Left renal cortex interstitium (tissue), 4 donors: Measurements from ENCODE around the gene ZBP1. TPM values are rescaled to one million over a fixed set of nuclear protein-coding genes. Genes with fewer than 3 reads are reported as not detected.

Experiments used
- DNase-seq, 4 donors: peaks; one replicate each; pipeline ENCODE4 v3.0.0-alpha.2; 2013; ENCODE audit warnings: low read depth in 4 of 4, low spot score in 2 of 4, missing footprints in 1 of 4
- polyA plus RNA-seq, 4 donors: library from polyadenylated mRNA; unstranded; fragments of 120-200 nt; gene quantifications; one replicate each; pipeline ENCODE4 v1.2.1, GENCODE V29; 2013; ENCODE audit not compliant: insufficient read length in 4 of 4

ZBP1 gene, protein sequence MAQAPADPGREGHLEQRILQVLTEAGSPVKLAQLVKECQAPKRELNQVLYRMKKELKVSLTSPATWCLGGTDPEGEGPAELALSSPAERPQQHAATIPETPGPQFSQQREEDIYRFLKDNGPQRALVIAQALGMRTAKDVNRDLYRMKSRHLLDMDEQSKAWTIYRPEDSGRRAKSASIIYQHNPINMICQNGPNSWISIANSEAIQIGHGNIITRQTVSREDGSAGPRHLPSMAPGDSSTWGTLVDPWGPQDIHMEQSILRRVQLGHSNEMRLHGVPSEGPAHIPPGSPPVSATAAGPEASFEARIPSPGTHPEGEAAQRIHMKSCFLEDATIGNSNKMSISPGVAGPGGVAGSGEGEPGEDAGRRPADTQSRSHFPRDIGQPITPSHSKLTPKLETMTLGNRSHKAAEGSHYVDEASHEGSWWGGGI
- under 1 TPM in 2 of 4 donors, not detected in 2; 0.05 to 0.22 TPM for polyA plus RNA-seq

DNA sequence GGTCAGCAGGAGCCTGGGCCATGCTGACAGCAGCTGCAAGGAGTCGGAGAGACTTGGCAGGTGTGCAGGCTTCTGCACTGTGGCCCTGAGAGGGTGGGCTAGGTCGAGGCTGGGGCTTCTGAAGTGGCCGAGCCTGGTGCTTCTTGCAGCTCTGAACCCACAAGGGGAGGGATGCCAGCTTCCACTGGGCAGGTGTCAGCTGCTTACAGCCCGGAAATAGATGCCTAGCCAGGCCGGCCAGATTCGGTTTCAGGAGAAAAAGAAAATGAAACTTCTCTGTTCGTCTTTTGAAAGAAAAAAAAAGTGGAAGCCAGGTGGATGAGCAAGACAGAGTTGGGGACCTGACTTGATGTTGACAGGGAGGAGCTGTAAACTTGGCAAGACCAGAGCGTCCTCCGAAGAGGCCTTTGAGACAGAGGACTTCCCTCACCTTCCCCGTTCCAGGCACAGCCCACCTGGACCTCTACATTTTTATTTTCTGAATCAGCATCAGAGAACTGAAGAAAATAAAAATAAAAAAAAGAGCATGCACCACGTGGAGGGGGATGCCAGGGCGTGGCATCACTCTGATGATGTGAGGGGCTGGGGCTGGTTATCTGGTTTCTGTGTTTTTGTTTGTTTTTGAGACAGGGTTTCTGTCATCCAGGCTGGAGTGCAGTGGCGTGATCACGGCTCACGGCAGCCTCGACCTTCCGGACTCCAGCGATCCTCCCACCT is at the start of gene ZBP1:
ZBP1 (minus strand) TSS at position 153 of the 717 bp plus-strand sequence; CDS start at position 22, 131 bp downstream.
- DNase-seq = no peak

DNA sequence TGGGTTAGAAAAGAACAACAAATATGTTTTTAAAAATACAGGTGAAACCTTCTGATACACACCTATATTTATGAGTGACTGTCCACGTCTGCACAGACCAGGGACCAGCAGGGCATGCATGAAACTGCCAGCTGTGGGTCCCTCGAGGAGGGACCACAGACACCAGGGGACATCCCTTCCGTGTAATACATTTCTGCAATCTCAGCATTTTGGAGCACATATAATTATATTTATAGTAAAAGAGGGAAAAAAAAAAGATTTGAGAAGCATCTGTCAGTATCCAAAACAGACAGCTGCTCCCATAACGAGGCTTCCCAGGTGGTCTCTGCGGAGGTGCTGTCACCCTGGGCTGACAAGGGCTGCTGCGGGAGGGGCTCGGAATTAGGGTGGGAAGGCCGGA is 49.4 kb upstream of the ZBP1 start:
- DNase-seq = no peak

DNA sequence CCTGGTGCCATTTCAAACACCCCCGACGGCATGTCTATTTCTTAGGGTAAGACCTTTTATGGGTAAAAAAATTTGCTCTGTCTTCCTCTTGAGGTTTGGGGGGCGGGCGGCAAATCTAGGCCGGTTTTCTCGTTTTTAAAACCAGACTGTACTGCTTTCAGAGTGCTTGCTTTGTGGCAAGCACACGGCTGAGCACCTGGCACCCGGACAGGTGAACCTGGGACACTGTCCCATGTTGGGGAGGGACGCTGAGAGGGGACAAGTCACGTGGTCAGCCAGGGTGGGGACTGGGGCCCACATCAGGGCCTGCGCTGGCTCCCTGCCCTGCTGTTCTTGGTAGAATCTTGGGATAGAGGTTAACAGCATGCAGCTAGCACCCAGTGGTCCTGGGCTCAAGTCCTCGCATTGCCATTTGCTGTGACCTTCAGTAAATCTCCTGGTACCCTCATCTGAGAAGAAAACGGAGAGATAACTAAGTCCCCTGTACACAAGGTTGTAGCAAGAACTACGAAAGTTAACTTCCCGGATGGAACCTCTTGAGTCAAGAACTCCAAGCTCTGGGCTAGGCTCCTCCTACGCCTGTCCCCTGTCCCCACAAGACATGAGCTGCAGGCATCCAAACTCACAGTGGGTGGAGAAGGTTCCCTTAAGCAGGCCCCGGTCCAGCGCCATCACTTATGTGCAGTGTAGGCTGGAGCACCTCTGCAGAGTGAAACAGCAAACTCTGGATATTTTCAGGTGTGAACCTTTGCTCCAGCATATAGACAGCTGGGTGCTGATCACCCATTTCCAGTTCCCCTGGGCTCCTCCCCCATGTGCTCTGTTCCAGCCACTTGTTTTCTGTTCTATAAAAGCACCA is 47.9 kb upstream of the ZBP1 start:
- no peak for DNase-seq

DNA sequence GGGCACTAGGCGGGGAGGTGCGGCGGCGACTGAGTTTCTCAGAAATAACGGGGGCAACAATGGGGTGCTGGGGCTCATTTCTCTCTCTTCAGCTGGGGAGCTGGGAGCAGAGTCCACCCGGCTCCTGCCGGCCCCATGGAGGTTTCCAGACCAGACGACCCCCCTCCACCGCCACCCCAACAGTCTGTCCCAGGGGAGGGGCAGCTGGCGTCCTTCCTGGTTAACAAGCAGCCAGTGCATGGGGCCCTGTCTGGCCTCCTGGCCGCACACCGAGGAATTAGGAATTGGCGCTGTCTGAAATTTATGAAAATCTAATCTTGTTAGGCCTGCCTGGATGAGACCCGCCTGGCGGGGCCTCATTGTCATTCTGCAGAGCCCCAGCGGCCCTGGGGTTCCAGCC is 47.2 kb upstream of the ZBP1 start:
- no peak for DNase-seq

DNA sequence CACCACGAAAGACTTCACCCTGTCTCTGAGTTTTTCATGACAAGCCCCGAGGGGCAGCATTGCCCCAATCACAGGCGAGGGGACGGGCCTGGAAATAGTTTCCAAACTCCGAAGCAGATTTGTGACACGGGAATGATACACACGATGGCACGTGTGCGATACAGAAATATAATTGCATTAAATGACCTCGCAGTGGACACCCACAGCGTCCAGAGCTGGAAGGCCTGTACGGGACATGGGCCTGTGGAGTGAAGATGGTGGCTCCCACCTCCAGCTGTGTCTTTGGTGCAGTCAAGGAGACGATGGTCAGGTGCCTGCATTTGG is 46.6 kb upstream of the ZBP1 start:
- DNase-seq = no peak

DNA sequence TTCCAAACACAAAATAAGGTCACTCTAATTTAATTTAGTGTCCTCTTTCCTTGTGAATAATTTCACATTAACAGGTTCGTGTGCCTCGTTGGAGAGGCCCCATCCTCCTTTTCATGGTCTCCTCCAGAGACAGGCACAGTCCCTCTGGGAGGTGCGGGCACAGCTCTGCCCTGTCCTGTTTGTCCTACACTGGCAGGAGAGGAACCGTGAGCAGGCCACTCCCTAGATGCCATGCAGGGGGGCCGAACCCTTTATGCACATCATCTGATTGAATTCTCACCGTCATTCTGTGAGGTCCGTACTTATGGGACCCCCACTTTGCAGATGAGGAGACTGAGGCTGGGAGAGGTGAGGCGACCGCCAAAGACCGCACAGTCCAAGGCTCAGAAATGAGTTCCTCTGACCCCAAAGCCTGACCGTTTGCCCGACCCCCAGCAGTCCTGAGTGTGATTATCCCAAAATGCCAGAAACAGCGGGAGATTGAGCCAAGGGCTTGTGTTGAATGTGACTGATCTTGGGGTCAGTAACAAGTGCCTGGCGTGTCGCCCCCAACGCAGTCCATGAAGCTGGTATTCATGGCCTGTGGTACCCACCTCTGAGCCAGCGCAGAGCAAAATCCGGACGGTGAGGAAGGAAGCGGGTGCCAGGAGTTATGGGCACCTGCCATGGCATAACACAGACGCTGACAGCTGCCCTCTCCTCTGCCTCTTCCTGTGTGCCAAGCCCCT is 46.0 kb upstream of the ZBP1 start:
- DNase-seq = no peak

DNA sequence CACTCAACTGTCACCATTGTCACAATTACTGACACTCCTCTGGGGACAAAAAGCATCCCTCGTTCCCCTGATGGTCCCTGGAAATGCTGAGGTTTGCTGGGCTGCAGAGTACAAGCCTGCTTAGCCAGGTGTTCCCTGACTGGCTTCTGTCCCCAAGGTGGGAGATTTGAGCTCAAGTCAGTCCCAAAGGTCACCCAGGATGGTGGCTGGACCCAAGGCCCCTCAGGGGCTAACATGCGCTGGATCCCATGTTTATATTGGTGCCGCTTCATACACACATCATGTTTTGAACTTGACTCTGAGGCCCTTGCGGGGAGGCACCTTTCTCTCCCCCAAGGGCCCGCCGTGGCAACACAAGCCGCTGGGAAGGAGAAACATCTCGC is 45.4 kb upstream of the ZBP1 start:
- no peak for DNase-seq

DNA sequence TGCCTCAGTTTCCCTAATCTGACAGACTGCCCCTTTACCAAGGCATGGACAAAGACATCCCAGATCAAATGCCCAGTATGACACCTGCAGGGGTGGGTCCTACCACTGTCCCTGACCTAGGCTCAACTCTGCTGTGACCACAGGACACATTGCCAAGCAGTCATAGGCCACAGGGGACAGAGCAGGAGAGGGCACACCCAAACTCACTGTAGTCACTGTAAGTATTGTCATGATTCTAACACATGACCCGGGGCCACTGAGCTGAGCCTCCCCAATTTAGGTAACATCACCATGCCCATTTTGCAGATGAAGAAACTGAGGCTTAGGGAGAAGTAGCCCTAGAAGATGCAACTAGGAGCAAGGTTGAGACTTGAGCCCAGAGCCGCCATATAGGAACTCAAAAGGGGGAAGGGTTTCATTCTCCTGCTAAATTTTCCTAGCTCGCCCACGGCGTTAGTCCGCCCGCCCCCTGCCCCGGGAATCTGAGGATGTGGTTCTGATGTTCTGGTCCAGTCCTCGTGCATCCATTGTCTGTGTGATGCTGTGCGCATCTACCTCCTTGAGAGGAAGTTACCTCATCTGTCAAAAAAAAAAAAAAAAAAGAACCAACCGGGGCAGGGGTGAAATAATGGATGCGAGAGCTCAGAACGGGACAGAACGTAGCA is 44.8 kb upstream of the ZBP1 start:
- no peak for DNase-seq

DNA sequence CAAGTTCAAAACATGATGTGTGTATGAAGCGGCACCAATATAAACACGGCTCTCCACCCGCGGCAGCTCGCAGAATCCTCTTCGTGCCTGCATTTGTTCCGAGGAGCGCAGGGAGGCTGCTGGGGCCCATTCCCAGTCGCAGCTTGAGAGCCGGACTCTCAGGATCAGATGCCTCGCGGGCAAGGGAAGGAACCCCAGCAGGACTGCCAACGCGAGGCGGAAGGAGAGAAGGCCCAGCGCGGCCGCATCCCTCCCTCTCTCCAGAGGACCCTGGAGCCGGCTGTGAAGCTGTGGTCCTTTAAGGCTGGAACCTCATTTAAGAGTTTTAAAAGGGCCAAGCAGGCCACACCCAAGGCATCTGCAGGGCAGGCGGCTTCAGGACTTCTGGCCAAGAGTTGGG is 44.2 kb upstream of the ZBP1 start:
- DNase-seq = no peak

DNA sequence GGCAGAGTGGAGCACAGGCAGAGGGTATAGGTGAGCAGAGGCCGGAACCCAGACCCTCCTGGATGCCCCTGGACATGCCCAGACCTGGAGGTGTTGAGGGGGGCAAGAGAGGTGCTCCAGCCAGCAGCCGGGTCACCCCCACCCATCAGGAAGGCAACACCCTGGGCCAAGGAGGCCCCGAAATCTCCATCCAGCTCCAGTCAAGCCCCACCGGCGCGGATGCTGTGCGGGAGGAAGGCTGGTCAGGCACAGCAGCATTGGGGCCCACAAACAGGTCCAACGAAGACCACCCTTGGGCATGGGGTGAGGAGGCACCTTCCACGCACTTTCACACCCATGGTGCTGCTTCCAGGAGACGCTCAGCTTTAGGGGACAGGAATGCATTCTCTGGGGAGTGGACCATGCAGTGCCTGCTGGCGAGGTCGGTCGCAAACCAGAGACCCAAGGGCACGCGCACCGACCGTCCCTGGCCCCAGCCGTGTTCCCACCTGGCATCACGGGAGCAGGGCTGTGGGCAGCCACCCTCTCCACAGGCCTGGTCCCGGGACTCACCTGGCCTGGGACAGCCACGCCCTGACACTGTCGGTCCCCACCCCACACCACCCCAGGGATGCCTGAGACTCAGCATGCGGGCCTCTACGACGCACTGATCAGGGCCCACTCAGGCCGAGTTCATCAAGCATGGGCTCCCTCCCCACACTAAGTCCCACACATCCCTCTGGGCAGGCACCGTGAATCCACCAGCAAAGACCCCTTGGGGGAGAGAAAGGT is 43.6 kb upstream of the ZBP1 start:
- DNase-seq = no peak

DNA sequence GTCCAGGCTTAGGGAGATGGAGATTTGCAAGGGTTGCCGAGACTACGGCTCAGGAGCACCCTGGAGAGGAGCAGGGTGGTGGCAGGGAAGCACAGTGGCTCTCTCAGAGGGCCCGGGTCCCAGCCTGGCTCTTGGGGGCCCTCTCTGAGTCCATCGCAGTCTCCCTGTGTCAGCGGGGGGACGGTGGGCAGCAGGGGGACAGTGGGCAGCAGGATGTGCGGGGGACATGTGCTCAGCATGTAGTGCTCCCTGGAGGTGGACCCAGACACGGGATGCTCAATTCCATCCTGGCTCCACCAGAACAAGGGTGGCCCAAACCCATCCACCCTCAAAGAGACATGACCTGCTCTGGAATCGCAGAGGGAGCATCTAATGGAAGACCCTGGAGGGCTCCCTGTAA is 43.0 kb upstream of the ZBP1 start:
- no peak for DNase-seq

DNA sequence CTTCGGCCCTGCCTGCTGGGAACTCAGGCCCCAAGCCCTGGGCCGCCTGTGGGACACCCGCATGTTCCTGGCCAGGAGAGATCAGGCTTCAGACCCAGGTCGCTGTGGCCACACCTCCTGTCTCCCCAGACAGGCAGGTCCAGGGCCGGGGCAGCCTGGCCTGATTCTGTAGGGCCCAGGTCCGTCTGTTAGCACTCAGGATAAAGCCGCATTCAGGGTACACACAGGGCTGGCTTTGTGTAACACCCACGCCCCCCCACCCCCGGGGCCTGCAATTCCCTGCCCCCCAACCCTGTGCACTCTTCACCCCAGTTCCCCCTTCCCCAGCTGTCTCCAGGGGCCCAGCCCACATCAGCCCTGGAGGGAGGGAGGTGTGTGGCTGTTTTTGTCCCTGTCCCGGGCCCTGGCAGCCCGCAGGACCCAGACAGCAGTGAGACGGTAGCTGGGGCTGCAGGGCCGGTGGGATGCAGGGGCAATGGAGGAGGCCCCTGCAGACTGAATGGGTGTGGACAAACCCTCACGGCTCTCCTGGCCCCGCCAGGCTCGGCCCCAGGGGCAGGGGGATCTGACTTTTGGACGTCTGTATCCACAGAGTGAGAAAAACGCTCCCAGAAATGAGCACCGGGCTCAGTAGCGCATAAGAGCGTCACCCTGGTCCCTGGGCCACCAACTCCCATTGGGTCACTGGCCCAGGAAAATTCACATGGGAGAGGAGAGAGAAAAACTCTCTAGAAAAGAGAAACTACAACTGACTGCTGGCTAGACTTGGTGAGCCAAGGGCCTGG is 42.4 kb upstream of the ZBP1 start:
- no peak for DNase-seq

DNA sequence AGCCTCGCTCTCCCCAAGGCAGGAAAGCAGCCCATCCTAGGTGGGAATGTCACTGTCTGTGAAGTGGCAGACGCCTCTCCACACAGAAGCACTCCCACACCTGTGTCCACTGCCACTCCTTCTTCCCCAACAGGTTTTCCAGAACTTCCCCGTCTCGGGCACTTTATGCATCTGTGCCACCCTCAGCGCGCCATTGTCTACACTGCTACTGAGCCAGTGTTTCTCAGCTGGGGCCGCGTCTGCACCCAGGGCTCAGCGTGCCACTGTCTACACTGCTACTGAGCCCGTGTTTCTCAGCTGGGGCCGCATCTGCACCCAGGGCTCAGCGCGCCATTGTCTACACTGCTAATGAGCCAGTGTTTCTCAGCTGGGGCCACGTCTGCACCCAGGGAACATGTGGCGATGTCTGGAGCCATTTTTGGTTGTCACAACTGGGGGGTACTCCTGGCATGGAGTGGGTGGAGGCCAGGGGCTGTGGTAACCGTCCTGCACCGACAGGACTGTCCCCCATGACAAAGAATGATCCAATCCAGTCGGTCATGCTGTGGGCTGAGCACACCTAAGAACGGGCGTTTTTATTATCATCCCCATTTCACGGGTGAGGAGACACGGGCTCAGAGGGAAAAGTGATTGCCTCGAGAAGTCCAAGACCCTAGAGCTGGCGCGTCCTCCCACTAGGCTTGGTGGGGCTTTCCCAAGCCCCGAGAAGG is 41.7 kb upstream of the ZBP1 start:
- no peak for DNase-seq

DNA sequence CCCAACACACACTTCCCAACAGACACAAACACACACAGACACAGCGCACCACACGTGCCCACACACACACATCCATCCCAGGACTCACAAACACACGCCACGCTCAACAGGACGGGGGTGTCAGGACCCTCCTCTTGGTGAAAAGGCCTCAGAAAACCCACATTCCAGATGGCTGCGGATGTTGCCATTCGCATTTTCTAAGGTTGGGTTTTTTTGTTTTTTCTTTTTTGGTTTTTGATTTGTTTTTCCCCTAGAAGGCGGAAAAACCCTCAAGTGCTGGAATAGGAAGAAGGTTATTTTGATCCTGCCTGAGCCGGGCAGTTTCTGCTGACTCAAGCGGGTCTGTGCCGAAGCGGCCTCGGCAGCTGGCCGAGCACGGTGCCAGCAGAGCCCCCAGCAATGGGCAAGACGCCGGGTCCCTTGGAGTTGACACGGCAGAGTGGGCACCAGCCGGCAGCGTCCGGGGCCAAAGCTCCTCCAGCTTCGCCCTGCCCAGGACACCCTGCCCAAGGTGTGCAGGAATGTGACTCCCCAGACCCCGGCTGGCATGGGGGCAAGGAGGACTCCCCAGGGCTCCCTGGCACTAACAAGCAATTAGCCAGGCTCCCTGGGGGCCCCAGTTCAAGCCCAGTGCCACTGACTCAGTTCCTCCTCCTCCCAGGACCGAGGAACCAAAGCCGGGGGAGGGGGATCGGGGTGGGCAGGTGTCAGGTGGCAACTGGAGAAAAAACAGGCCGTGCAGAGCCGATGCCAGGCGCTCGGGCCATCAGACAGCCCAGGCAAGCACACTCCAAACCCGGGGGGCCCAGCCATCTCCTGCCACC is 40.9 kb upstream of the ZBP1 start:
- no peak for DNase-seq

DNA sequence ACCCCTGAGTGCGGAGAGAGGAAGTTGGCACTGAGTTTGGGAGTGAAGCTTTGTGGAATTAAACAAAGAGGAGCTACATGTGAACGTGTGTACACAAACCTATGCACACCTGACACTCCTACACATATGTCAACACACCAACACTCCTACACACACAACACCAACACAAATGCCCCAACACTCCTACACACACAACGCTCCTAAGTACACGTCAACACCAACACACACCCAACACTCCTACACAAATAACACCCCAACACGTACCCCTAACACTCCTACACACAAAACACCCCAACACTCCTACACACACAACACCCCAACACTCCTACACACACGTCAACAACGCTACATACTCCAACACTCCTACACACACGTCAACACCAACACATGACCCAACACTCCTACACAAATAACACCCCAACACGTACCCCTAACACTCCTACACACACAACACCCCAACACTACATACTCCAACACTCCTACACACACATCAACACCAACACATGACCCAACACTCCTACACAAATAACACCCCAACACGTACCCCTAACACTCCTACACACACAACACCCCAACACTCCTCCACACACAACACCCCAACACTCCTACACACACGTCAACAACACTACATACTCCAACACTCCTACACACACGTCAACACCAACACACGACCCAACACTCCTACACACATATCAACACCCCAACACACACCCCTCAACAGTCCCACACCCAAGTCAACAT is 40.1 kb upstream of the ZBP1 start:
- no peak for DNase-seq

DNA sequence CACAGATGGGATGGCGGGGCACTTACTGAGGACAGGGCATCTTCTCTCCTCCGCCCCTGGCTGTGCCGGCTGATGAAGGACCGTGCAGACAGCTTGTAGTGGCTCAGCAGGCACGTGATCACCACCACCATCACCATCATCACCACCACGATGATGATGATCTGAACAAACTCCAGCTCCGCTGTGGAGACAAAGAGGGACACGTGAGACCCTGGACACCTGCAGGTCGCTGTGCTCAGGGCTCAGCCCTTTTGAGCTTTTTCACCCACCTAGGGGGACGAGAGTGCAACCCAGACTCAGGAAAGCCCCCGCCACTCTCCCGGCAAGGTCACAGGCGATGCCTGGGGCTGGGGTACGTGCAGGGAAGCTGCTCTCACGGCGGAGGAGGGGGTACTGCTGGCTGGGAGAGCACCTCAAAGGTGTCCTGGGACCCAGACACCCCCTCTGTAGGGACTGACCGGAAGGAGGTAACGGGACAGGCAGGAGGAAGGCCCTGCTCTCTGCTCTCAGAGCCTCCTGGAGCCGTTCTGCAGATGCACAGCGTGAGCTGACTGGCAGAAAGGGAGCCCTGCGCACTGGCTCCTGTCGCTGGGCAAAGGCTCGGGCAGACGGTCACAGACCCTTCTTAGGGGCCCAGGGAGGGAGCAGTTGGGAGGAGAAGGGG is 39.4 kb upstream of the ZBP1 start:
- no peak for DNase-seq
